Motor neuron (in vitro differentiated cells): ENCODE measurements around the gene ALDH1A2. TPM values are rescaled to one million over a fixed set of nuclear protein-coding genes. Genes with fewer than 3 reads are reported as not detected.

Experiments used
- ATAC-seq, 8 experiments: fragments of 200-7000 bp; cut with Tn5 transposase; replicated peaks in 6 of 8; 2 replicates each; pipeline ENCODE4 v1.8.0; 2021; ENCODE audit warnings: mild to moderate bottlenecking in 8 of 8, moderate library complexity in 8 of 8
- H3K27ac ChIP-seq, 2 donors: fragments of 250-450 bp; sonication (Bioruptor Pico); 2 replicates each; pipeline ENCODE4 v1.9.0; 2021; ENCODE audit warnings: antibody characterized with exemption in 2 of 2, mild to moderate bottlenecking in 2 of 2, moderate library complexity in 1 of 2
- H3K4me1 ChIP-seq, 2 donors: fragments of 250-450 bp; sonication (Bioruptor Pico); replicated peaks in 1 of 2; 2 replicates each; pipeline ENCODE4 v1.6.1; 2021; ENCODE audit warnings: antibody characterized with exemption in 2 of 2, mild to moderate bottlenecking in 2 of 2, moderate library complexity in 1 of 2
- H3K4me3 ChIP-seq, 5 donors: fragments of 250-450 bp; sonication (Bioruptor Pico); 2 replicates each; pipeline ENCODE4 v1.9.0; 2021; ENCODE audit warnings: antibody characterized with exemption in 5 of 5, mild to moderate bottlenecking in 5 of 5, moderate library complexity in 4 of 5
- WGBS, 10 experiments: fragments of 450-650 bp; shearing (Covaris generic); methylation state at CpG; one replicate each; pipeline ENCODE4 v1.0.0; 2022; 5-methylcytosine and 5-hydroxymethylcytosine counted together
- in situ Hi-C, 9 experiments: fragments of 400-800 bp; cut with MboI; loops; one replicate each; pipeline ENCODE4 v1.15.0; 2021; ENCODE audit warnings: low sequenced_read_pairs in 9 of 9, low pct_unique_long_range_greater_than_20kb in 2 of 9; ENCODE audit not compliant: unreplicated experiment in 9 of 9
- total RNA-seq, 8 experiments: library from RNA; unstranded; fragments of 300-600 nt; gene quantifications; 2 replicates each; pipeline versions ENCODE4 v1.2.3 to v1.2.4, GENCODE V29; 2022

The ALDH1A2 gene
- total RNA-seq, 8 experiments from 2014 or later = 0.21 to 24.8 (median 5.4) TPM; not detected in 1

GRCh38 chr15:58064082-58064979 lies 1.2 kb downstream of the ALDH1A2 start:
- H3K4me3 ChIP-seq = peak overlapping the region in 2 of 5 donors; percentile 18 to 41
- 12 to 56% (median 28%) methylated on average over 3 to 22 of the region's 22 CpGs for WGBS, 10 experiments
- in situ Hi-C loops = loop anchor here in 5 of 9 experiments (10.0 to 25.0 kb wide), 4 partner anchors 202 to 502 kb away; no protein-coding TSS in a partner anchor
- H3K4me1 ChIP-seq = no peaks in the 10 kb centered on the region
- no peak overlapping the region for H3K27ac ChIP-seq
- no peak for ATAC-seq

- in situ Hi-C loops = loop anchor here in 5 of 9 experiments (10.0 to 25.0 kb wide), 4 partner anchors 201 to 501 kb away; no protein-coding TSS in a partner anchor
- Histone ChIP-seq H3K4me3 (no peak overlapping the region), H3K4me1 (no peaks in the 10 kb centered on the region), H3K27ac (no peak overlapping the region)
- no peak for ATAC-seq
- 0 to 80% (median 30%) methylated on average over 1 to 3 of the region's 3 CpGs; no CpG with 5 or more reads in 1 of the 10 experiments for WGBS, 10 experiments
These were observed 1.9 kb downstream of the ALDH1A2 start for GRCh38 chr15:58063614-58064013.

DNA sequence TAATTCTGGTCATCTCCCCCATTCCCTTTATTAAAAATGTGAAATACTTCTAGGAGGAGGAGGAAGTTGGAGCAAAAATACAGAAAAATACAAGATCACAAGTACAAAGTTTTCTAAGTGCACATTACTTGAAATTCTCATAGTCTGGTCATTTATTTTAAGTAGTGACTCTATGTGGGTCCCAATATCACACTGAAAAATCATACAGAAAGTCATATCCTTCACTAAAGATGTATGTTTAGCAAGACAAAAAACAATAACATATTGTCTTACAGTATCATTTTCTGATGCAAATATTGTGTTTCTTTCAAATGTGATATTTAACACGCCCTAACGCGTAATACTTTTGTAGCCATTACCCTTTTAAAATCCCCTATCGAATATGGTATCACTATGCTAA lies 2.5 kb downstream of the ALDH1A2 start:
- in situ Hi-C loops = loop anchor here in 5 of 9 experiments (10.0 to 25.0 kb wide), 4 partner anchors 201 to 501 kb away; no protein-coding TSS in a partner anchor
- 70 to 96% (median 83%) methylated on average over 3 to 4 of the region's 4 CpGs for WGBS, 10 experiments
- ATAC-seq = no peak
- Histone ChIP-seq H3K27ac (no peak overlapping the region), H3K4me1 (no peaks in the 10 kb centered on the region), H3K4me3 (no peak overlapping the region)

DNA sequence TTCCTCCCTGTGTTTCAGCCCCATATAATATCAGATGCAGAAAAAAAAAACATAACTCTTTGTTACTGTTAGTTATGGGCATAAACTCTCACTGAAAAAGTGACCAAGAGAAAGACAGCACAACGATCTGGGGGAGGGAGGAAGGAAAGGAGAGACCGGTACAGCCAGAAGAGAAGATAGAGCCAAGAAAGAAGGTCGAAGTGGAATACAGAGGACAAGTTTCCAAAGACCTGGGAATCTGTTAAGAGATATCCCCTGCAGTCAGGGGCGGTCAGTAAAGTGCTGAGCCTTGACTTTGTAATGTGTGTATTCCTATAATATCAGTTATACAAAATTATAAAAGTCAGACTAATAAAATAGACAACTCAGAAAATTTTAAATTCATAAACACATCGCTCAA lies 3.3 kb downstream of the ALDH1A2 start:
- WGBS, 10 experiments = 0 to 72% (median 48%) methylated on average over 2 to 5 of the region's 5 CpGs
- Histone ChIP-seq H3K27ac (no peak overlapping the region), H3K4me1 (no peaks in the 10 kb centered on the region), H3K4me3 (no peak overlapping the region)
- ATAC-seq = no peak
- in situ Hi-C loops = loop anchor here in 5 of 9 experiments (10.0 to 25.0 kb wide), 4 partner anchors 200 to 500 kb away; no protein-coding TSS in a partner anchor

DNA sequence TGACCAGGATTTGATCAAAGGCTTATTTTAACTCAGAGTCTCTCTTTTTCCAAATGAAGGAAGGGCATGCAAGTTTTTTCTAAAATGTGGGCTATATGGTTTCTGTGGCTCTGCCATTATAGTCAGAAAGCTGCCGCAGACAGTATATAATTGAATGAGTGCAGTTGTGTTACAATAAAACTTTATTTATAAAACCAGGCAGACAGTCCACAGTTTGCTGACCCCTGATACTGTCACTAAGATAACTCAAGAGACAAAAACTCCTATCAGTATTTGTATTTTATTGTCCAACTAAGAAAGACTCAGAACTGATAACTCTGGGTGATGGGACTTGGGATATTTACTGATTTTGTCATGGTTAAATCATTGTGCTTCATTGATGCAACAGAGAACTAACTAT lies 4.9 kb downstream of the ALDH1A2 start:
- no peaks in the 10 kb centered on the region for H3K4me1 ChIP-seq
- WGBS, 10 experiments = 50 to 100% (median 100%) methylated on average over 1 of the region's 1 CpG; no CpG with 5 or more reads in 2 of the 10 experiments
- ATAC-seq = no peak
- in situ Hi-C loops = loop anchor here in 5 of 9 experiments (10.0 to 25.0 kb wide), 4 partner anchors 198 to 498 kb away; no protein-coding TSS in a partner anchor
- no peak overlapping the region for H3K4me3 ChIP-seq
- no peak overlapping the region for H3K27ac ChIP-seq

DNA sequence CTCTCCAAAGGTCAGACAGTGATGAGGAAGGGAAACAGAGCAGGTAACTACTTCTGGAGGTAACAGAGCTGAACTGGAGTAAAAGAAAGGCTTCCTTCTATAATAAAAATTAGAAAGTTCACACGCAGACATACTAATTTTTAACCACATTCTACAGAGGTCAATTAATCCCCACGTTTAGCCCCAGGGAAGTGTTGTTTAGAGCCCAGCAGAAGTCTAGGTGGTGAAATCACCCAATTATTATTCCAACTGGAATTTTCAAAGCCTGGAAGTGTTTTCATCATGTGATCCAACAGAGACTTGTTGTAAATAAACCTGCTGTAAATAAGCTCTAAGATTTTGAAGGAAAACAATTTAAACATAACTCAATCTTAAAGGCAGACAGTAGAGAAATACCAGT lies 6.8 kb downstream of the ALDH1A2 start:
- no peak overlapping the region for H3K27ac ChIP-seq
- WGBS, 10 experiments = 0 to 55% (median 16%) methylated on average over 1 to 2 of the region's 2 CpGs
- ATAC-seq = no peak
- in situ Hi-C loops = loop anchor here in 5 of 9 experiments (25.0 kb wide), 3 partner anchors 196 to 496 kb away; no protein-coding TSS in a partner anchor
- no peak overlapping the region for H3K4me3 ChIP-seq
- peaks cover 0 to 5% of the 10 kb centered on the region in 2 donors for H3K4me1 ChIP-seq

GRCh38 chr15:58058073-58058472 lies 7.4 kb downstream of the ALDH1A2 start:
- H3K4me3 ChIP-seq = no peak overlapping the region
- no peak for ATAC-seq
- peaks cover 0 to 12% of the 10 kb centered on the region in 2 donors for H3K4me1 ChIP-seq
- 10 to 83% (median 48%) methylated on average over 1 to 3 of the region's 3 CpGs for WGBS, 10 experiments
- H3K27ac ChIP-seq = no peak overlapping the region
- in situ Hi-C loops = loop anchor here in 5 of 9 experiments (25.0 kb wide), 3 partner anchors 196 to 496 kb away; no protein-coding TSS in a partner anchor

GRCh38 chr15:58057559-58057958 lies 8.0 kb downstream of the ALDH1A2 start:
- WGBS, 10 experiments = 13 to 64% (median 54%) methylated on average over 1 of the region's 1 CpG; no CpG with 5 or more reads in 6 of the 10 experiments
- no peak overlapping the region for H3K27ac ChIP-seq
- no peak overlapping the region for H3K4me3 ChIP-seq
- in situ Hi-C loops = loop anchor here in 5 of 9 experiments (25.0 kb wide), 3 partner anchors 195 to 495 kb away; no protein-coding TSS in a partner anchor
- peak in 2 of 8 experiments; percentile 91 to 97 for ATAC-seq
- peaks cover 0 to 12% of the 10 kb centered on the region in 2 donors for H3K4me1 ChIP-seq

- no peak overlapping the region for H3K27ac ChIP-seq
- in situ Hi-C loops = loop anchor here in 5 of 9 experiments (25.0 kb wide), 3 partner anchors 194 to 494 kb away; no protein-coding TSS in a partner anchor
- ATAC-seq = no peak
- H3K4me1 ChIP-seq = peaks cover 0 to 12% of the 10 kb centered on the region in 2 donors
- no peak overlapping the region for H3K4me3 ChIP-seq
- WGBS, 10 experiments = 17 to 100% (median 80%) methylated on average over 1 to 4 of the region's 4 CpGs; no CpG with 5 or more reads in 1 of the 10 experiments
These were observed 9.5 kb downstream of the ALDH1A2 start for GRCh38 chr15:58056015-58056414.

DNA sequence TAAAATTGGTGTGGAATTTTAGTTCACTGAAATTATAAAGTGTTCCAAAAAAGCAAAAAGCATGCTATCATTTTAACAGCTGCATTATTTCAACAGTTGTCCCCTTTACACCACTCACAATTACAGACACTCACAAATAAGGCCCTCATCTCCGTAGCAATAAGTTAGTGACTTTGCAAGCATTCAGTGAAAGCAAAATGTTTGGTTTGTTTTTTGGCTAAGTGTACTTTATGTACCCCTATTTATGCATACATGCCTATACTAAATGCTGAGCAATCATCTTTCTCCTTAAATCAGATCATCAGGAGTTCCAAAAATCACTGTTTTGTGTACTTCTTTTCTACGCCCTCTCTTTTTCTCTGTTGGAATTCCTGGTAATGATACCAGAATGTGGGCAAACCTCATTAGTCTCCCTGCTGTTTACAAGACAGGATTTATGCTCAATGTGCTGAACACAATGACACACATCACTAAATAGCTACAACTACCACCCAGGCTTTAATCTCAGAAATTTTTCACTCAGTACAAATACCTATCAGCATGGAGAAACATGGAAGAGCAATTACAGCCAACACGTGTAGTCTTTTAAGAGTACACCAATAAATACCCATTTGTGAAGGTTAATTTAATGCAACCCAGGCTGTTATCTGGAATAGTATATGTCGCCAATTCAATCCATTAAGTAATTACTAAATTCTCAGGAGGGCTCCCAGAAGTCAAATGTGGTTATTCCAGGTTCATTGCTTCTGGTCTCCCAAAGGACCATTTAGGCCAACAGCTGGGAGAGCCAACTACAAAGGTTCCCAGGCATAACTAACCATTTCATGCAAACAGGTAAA lies 12.0 kb downstream of the ALDH1A2 start:
- ATAC-seq = no peak
- Histone ChIP-seq H3K27ac (no peak overlapping the region), H3K4me3 (no peak overlapping the region), H3K4me1 (peaks cover 0 to 12% of the 10 kb centered on the region in 2 donors)
- in situ Hi-C loops = loop anchor here in 5 of 9 experiments (25.0 kb wide), 3 partner anchors 191 to 491 kb away; no protein-coding TSS in a partner anchor
- 15 to 100% (median 69%) methylated on average over 1 to 4 of the region's 4 CpGs; no CpG with 5 or more reads in 1 of the 10 experiments for WGBS, 10 experiments

DNA sequence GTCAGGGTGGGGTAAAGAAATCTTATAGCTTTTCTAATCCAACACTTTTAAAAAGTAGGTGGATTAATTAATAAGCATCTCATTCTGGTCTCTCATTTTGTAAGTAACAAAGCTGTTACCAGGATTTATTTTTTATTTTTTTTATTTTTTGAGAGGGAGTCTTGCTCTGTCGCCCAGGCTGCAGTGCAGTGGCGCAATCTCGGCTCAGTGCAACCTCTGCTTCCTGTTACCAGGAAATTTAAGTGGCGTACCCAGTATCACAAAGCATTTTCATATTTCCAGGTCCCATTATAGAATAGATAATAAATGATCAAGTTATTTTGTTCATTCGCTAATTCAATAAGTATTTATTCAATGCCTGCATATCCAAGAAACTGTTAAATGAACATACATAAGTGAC lies 13.2 kb downstream of the ALDH1A2 start:
- WGBS, 10 experiments = 67 to 100% (median 92%) methylated on average over 1 to 5 of the region's 5 CpGs
- Histone ChIP-seq H3K4me3 (no peak overlapping the region), H3K4me1 (peaks cover 0 to 12% of the 10 kb centered on the region in 2 donors), H3K27ac (no peak overlapping the region)
- in situ Hi-C loops = loop anchor here in 5 of 9 experiments (25.0 kb wide), 3 partner anchors 190 to 490 kb away; no protein-coding TSS in a partner anchor
- ATAC-seq = no peak
